ENCODE data around the gene PRKCH. TPM values are rescaled to one million over a fixed set of nuclear protein-coding genes. Genes with fewer than 3 reads are reported as not detected.

PRKCH gene
- total and polyA plus RNA-seq, 10 of the 15 experiments (the other 5 are each of a cell fraction or from before 2014, with no cell fraction given), result 10.7 to 140 (median 33.2) TPM

- TF ChIP-seq EGR1 (IDR thresholded peaks at IDR 0.05; ENCODE audit: borderline replicate concordance in 1 of 2, low read depth in 2 of 2, low read length in 2 of 2), result no peak
- no peak for TF ChIP-seq TCF7 (IDR thresholded peaks at IDR 0.05; ENCODE audit: borderline replicate concordance)
- no peak for TF ChIP-seq KDM1A (IDR thresholded peaks at IDR 0.05; ENCODE audit: borderline replicate concordance)
- TF ChIP-seq HCFC1 (IDR thresholded peaks at IDR 0.05; ENCODE audit: low read length), result no peak
- no peak for TF ChIP-seq BACH1 (IDR thresholded peaks at IDR 0.05; ENCODE audit: borderline replicate concordance)
- no peak for TF ChIP-seq POLR2A (IDR thresholded peaks at IDR 0.05; ENCODE audit: low read depth, low read length)
These were observed 165.6 kb downstream of the PRKCH start (continued) for GRCh38 chr14:61486930-61487495.

GRCh38 chr14:61488417-61489401, 167.3 kb downstream of the PRKCH start:
- in situ Hi-C loops (cut with MboI), result no loop called here
- no peak for TF ChIP-seq SKIL (IDR thresholded peaks at IDR 0.05; ENCODE audit: low read depth, poor library complexity, severe bottlenecking)
- TF ChIP-seq PML (IDR thresholded peaks at IDR 0.05; ENCODE audit: low read length), result no peak
- TF ChIP-seq, protein P1, sequence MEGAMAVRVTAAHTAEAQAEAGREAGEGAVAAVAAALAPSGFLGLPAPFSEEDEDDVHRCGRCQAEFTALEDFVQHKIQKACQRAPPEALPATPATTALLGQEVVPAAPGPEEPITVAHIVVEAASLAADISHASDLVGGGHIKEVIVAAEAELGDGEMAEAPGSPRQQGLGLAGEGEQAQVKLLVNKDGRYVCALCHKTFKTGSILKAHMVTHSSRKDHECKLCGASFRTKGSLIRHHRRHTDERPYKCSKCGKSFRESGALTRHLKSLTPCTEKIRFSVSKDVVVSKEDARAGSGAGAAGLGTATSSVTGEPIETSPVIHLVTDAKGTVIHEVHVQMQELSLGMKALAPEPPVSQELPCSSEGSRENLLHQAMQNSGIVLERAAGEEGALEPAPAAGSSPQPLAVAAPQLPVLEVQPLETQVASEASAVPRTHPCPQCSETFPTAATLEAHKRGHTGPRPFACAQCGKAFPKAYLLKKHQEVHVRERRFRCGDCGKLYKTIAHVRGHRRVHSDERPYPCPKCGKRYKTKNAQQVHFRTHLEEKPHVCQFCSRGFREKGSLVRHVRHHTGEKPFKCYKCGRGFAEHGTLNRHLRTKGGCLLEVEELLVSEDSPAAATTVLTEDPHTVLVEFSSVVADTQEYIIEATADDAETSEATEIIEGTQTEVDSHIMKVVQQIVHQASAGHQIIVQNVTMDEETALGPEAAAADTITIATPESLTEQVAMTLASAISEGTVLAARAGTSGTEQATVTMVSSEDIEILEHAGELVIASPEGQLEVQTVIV (IDR thresholded peaks at IDR 0.05; ENCODE audit: borderline replicate concordance, partially characterized antibody), result no peak
- no peak for TF ChIP-seq CBX5 (IDR thresholded peaks at IDR 0.05; ENCODE audit: low read depth)
- no peak for TF ChIP-seq RFX5 (IDR thresholded peaks at IDR 0.05; ENCODE audit: low read depth, low read length)
- no peak for TF ChIP-seq MXI1 (IDR thresholded peaks at IDR 0.05; ENCODE audit: low read depth, low read length)
- TF ChIP-seq TARDBP (IDR thresholded peaks at IDR 0.05; ENCODE audit: borderline replicate concordance), result no peak
- no peak for TF ChIP-seq STAT1 (conservative IDR thresholded peaks at IDR 0.05)
- TF ChIP-seq ZNF24 (IDR thresholded peaks at IDR 0.05), result no peak
- no peak for TF ChIP-seq HCFC1 (IDR thresholded peaks at IDR 0.05; ENCODE audit: low read length)
- TF ChIP-seq ZNF384 (IDR thresholded peaks at IDR 0.05; ENCODE audit: borderline replicate concordance, low read depth, low read length), result no peak
- TF ChIP-seq IKZF1 (conservative IDR thresholded peaks at IDR 0.05), result no peak
- no peak for TF ChIP-seq MEF2A (IDR thresholded peaks at IDR 0.05; ENCODE audit: insufficient read depth, low read depth, low read length)

More at GRCh38 chr14:61488417-61489401, 167.3 kb downstream of the PRKCH start:
- H3K4me1 ChIP-seq (ENCODE audit: control insufficient read depth, insufficient read depth, low read length), result no peaks in the 10 kb centered on the region
- peaks cover 13 to 26% of the 10 kb centered on the region in 2 experiments for H3K36me3 ChIP-seq (ENCODE audit: control insufficient read depth in 2 of 2, insufficient read depth in 2 of 2, low read length in 1 of 2)
- no peak for ATAC-seq
- no peaks in the 10 kb centered on the region for H3K9me3 ChIP-seq (replicated peaks; ENCODE audit: control insufficient read depth, insufficient read depth, low read length)
- DNase-seq (ENCODE audit: low read depth, low spot score), result no peak
- H3K27ac ChIP-seq (ENCODE audit: control insufficient read depth, insufficient read depth), result no peak overlapping the region
- WGBS (ENCODE audit: insufficient coverage, insufficient replicate concordance, low lambda C conversion rate, missing lambda C conversion rate), result 97% methylated on average over 4 of the region's 4 CpGs
- H2AFZ ChIP-seq (ENCODE audit: control insufficient read depth, low read depth, low read length), result no peak overlapping the region
- no peak overlapping the region for H3K4me2 ChIP-seq (ENCODE audit: control insufficient read depth, insufficient read depth)
- no peaks in the 10 kb centered on the region for H3K79me2 ChIP-seq (ENCODE audit: control insufficient read depth, insufficient read depth, low read length)
- ChIA-PET SMC1A (ENCODE audit: uncharacterized antibody, unreplicated experiment) (interaction anchor here (1.0 to 1.7 kb wide), 4 partner anchors 8 to 349 kb away, joined by 3 read pairs; no protein-coding TSS in a partner anchor), CTCF (interaction anchor here (1.1 to 1.7 kb wide), 3 partner anchors 8 to 349 kb away, joined by 4 to 5 read pairs (median 4); no protein-coding TSS in a partner anchor), RAD21 (ENCODE audit: unreplicated experiment) (interaction anchor here (0.5 to 0.7 kb wide), 4 partner anchors 87 to 260 kb away, joined by 3 read pairs; no protein-coding TSS in a partner anchor), POLR2A (interaction anchor here (0.8 kb wide), 1 partner anchor 370 kb away, joined by 3 read pairs; no protein-coding TSS in a partner anchor)
- no TSS peak for BruUV-seq (replicated peaks)
- FAIRE-seq, result no peak
- no peak overlapping the region for H3K4me3 ChIP-seq
- no peaks in the 10 kb centered on the region for H3K27me3 ChIP-seq (replicated peaks in 1 of 2; ENCODE audit: control insufficient read depth in 2 of 2, insufficient read depth in 2 of 2, low read length in 1 of 2)
- intact Hi-C loops (cut with micrococcal nuclease; ENCODE audit: unreplicated experiment), result no loop called here
- no peaks in the 10 kb centered on the region for H4K20me1 ChIP-seq (ENCODE audit: control insufficient read depth, insufficient read depth)
- no peak overlapping the region for H3K9ac ChIP-seq (ENCODE audit: control insufficient read depth, insufficient read depth, low read length)

Measured in GM12878 (cell line).